Superior temporal gyrus (tissue), 1 donor: Measurements from ENCODE around the gene PCDH1.
"Not testable (repeated sequence)": the region's sequence is repeated elsewhere in the genome, so short reads cannot be mapped to it uniquely, and the experiment has no call there.

Experiments
- DNase-seq: peaks from one replicate; pipeline ENCODE4 v3.0.0-alpha.2; 2016; ENCODE audit errors: extremely low spot score

The PCDH1 gene

DNA sequence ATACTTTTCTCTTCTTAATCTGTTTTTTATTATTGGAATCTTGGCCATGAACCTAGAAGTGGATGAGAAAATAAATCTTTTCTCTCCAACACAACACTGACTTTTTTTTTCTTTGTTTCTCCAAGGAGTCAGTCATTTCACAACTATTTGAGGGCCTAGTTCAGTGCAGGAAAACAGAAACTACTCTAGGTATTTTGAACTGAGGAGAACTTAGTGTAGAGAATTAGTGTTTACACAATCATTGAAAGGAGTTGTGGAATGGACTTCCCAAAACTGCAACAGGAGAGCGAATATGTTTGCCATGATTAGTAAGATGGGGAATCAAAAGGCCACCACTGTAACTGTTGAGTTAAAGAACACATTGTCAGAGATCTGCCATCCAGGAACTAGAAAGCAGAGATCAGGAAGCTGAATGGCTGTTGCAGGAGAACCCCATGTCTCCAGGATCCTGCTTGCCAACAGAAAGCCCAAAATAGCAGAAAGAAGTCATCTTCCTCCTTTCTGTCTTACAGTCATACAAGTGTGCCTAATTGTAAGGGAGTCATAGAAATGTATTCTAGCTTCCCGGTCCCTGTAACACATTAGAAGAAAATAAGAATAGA is 20.3 kb upstream of the PCDH1 start:
- no peak for DNase-seq

- no peak for DNase-seq
These were observed 19.2 kb upstream of the PCDH1 start for GRCh38 chr5:141897425-141897824.

GRCh38 chr5:141890429-141890828 is 12.2 kb upstream of the PCDH1 start:
- not testable (repeated sequence) for DNase-seq

DNA sequence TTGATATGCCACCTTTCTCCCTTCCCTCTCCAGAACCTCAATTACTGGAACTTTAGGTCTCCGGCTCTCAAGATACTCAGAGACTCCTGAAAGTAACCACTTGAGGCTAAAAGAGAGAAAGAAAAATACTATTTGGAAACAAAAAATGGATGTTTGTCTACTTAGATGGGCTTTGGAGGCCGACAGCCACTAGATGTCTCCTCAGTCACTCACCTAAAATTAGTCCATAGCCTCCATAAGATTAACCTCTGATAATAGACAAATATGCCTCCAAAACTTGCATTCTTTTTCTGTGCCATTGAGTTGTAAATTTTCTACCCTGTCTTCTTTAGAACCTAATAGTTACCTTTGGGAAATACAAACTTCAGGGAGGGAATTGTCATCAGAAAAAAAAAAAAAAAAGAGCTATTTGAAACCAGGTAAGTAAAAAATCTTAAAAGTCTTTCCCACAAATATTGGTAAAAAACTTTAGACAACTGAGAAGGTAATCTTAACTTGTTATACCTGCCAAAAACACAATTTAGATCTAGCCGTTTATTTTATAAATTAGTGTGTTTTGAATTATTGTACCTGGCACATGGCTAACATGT is 11.2 kb upstream of the PCDH1 start:
- peak; percentile 47 for DNase-seq

GRCh38 chr5:141883892-141884318 is 5.7 kb upstream of the PCDH1 start:
- DNase-seq: peak; percentile 40

DNA sequence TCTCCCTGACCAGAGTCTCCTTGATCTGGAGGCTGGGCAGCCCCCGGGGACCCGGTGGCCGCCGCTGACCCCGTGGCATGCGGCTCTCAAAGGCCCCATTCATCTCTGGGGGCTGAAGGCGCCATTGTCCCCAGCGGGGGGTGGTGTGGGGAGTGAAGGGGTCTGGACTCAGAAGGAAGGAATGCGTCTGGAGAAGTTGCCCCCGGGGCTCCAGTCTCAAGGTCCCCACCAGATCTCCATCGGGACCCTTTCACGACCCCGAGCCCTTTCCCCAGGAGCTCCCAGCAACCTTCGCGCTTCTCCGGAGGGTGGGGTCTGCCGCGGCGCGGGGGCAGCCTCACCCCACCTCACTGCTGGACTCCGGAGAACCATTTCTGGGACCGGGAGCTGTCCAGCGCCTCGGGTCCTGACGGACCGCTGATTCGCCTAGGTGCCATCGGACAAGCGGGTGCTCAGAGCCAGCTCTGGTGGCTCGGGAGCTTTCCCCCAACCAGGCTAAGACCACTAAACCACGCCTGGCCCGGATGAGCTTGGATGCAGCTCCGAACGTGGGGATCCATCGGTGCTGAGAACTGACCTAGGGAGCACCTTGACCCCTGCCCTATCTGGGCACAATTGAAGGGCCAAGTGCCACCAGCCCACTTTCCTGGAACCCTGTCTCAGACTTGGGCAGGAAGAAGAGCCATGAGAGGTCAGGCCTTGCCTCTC is 5.1 kb upstream of the PCDH1 start:
- DNase-seq: peak; percentile 72

DNA sequence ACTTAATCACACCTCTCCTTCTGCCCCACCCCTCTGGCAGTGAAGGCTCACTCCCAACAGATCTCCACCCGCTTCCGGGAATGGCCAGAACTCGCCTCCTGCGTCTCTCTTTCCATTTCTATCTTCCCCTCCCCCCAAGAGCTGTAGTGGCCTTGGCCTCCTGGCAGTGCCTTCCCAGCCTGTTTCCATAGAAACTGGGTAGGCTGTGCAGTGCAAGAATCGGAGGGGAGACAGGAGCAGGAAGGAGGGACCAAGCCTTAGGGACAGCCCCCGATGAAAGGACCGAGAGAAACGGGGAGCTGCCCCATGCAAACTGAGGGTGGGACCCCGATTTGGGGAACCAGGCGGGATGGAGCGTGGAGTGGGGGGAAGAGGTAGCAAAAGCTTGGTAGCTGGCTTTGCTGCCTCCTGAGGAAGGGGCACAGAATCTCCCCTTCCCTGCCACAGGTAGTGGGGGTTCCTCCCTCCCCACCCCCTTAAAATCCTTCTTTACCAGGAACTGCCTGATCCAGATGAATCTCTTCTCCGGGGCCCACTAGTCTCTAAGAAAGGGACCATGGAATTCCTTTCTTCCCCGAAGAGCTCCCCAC is 4.5 kb upstream of the PCDH1 start:
- peak; percentile 71 for DNase-seq

DNA sequence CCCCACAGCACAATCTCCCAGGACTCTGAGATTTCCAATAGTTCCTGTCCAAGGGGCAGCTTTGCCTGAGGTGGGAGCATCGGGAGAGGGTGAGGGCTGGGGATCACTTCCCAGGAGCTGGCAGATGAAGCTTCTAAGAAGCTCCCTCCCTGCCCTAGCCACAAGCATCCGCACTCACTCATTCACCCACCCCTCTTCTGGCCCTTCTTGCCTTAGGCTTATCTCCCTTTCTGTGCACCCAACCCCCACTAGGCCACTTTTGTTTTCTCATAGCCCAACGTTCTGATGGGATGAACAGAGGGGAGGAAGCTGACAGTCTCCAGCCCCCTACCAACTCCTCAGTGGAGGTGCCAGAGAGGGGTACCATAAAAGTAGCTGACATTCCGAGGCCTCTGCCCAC is 3.7 kb upstream of the PCDH1 start:
- DNase-seq: no peak

- DNase-seq: peak; percentile 71
These were observed 3.0 kb upstream of the PCDH1 start for GRCh38 chr5:141880961-141881801.

DNA sequence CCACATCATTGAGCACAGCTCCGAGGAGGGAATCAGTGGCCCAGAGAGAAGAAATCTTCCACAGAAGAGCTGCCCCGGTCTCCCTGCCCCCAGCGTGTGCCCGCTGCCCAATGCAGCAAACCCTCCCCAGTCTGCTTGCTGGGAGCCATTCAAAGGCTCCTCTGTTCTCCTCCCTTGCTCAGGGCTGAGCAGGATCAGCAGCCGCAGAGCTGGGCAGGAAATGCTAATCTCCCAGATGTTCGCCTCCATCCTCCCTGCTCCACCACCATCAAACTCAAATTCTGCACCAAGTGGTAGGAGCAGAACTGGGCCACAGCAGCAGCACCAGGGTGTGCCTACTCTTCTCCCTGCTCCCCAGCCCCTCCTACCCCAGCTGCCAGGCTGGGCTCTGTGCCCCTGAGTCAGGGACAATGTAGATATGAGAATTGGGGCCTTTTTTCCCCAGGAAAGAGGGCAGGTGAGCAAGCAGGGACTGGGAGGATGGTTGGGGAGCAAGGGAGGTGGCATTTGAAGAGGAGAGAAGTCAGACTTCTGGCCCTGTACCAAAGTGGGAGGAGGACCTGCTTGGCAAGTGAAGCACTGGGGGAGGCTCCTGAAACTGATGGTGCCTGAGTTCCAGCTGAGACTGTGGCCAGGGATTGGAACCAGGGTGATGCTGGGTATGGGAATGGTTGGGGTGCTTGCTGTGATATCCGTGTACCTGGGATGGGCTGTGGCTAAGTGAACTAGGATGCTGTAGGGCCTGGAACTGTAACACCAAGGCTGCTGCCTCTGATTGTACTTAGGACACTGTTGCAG is 1.9 kb upstream of the PCDH1 start:
- DNase-seq: peak; percentile 87

- no peak for DNase-seq
These were observed 1.2 kb upstream of the PCDH1 start for GRCh38 chr5:141879426-141879759.

DNA sequence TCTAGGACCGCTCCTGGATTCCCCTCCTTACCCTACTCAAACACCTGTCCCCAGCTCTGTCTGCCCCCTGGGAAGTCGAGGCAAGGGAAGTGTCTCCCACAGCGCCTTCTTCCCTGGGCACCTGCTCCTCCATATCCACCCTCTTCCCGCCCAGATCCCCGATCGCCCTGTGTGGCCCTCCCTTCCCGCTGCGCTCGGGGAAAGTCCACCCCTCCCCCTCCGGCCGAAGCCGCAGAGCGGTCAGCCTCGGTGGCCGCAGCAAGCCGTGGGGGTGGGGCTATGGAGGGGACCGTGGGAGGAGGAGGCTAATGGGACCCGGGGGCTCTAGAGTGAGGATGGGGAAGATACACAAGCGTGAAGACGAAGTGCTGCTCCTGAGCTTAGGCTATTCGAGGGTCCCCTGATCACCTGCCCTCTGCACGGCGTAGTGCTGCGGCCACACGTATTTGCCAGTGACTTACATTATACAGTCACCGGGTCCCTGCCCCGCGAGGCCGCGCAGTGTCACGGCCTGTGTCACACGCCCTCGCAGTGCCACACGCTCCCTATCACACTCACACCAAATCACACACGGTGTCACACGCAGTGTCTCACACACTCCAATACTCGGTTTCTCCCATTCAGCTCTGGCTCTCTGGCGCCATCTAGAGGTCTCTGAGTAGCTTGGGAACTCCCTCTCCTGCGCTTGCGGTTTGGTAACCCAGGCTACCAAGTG is 658 bp upstream of the PCDH1 start:
- DNase-seq: peak; percentile 100

DNA sequence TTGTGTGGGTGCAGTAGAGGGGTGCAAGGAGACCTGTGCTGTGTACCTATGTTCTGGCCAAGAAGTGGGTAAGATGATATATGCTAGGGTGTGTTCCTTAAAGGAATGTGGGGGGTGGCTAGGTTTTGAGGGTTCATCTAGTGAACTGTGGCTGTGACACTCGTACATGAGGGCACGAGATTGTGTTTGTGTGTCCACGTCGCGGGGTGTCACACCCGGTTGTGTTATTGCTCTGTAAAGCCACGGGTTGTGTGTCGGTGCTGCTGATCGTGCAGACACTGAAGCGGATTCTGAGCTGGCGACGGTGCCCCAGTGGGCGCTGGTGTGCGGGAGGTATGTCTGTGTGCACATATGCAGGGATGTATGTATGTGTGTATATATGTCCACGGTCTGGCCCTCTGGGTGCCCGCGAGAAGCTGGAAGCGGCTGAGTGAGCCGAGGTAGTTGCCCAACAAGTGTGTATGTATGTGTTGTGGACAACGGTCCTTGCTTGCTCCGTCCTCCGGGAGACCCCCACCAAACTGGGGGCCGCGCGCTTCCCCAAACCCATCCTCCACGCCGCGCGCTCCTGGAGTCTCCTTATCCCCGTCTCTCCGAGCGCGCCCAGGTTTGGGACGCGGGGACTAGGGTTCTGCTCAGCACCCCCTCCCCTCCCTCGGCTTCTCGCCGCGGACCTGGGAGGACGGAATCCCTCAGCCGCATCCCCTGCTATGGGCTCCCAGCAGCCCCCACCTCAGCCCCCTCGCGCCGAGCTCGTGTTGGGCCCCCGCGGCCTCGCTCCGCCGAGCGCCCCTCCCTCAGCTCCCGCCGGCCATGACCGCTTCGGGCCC is 639 bp downstream of the PCDH1 start:
- peak; percentile 51 for DNase-seq

- DNase-seq: no peak
These were observed 1.4 kb downstream of the PCDH1 start for GRCh38 chr5:141876628-141877355.

- DNase-seq: no peak
These were observed 2.2 kb downstream of the PCDH1 start for GRCh38 chr5:141875795-141876627.

DNA sequence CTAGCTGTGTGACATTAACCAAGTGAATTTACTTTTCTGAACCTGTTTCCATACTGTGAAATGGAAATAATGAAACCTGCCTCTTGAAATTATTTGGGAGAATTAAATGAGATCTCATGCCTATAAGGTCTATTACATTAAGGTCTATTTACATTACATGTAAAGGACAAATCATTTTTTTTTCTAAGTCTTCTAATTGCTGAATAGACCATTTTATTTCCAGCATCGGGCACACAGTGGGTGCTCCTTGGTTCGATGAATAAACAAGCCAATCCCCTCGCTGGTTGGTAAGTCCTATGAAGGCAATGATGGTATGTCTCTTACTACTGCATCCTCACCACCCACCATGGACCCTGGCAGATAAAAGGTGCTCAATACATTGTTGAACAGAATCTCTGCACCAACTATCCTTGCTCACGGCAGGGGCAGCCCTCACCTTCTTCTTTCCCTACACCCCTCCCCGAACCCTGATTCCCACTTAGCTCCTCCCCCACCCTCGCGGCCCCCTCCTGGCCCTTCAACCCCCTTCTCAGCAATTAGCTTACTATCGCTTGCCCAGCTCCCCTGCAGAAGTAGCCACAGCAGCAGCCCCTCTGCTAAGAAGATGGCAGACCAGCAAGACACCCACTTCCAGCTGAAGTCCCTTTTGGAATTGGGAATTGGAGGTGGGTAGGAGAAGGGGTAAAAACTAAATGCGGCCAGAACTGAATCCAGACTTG is 3.0 kb downstream of the PCDH1 start:
- no peak for DNase-seq

DNA sequence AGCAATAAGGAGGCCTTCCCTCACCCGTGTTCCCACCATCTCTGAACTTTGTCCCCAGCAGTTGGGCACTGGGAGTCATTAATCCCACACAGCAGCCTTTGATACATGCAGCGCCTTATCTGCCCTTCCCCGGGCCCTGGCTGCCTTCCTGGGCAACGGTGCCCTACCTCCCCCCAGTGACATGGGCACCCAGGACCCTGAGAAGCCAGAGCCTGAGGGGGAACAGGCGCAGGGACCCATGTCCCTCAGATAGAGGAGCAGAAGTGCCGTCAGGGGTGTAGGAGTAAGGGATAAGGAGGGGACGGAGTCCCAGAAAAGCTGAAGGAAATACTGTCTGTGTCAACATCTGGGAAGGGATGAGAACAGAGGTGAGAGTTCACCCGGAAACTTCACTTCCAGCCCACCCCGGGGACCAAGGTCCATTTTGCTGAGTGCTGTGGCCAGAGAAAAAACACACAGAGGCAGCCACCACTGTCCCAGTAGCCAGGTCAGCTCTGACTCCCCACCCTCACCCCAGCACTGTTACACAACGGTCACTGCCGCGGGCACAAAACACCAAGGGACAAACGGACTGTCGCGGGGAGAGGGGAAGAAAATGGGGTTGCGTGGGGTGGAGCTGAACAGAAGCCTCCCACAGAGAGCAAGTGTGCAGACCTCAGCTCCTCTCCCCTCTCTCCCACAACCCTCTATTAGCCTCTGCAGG is 3.8 kb downstream of the PCDH1 start:
- DNase-seq: no peak
